Upper lobe of left lung (tissue), 4 donors: ENCODE results near the gene TENM4.

Experiments used
- POLR2A ChIP-seq, 4 donors: fragments of 450-650 bp; IDR thresholded peaks; one replicate each; pipeline ENCODE4 v1.5.1; 2016 to 2017; ENCODE audit warnings: antibody characterized with exemption in 4 of 4, mild to moderate bottlenecking in 2 of 4
- POLR2AphosphoS5 ChIP-seq, 2 donors: sonication (generic); formaldehyde crosslinking; IDR thresholded peaks; one replicate each; pipeline ENCODE4 v1.5.1; 2017; ENCODE audit warnings: antibody characterized with exemption in 2 of 2
- TF ChIP-seq, protein P1 (sequence below), 6 experiments: fragments of 450-650 bp in 4 of 6; fragments of 200-600 bp in 2 of 6; sonication (generic) in 2 of 6; IDR thresholded peaks; one replicate each; pipeline ENCODE4 v1.5.1; 2016 to 2019; ENCODE audit warnings: antibody characterized with exemption in 6 of 6

DNA sequence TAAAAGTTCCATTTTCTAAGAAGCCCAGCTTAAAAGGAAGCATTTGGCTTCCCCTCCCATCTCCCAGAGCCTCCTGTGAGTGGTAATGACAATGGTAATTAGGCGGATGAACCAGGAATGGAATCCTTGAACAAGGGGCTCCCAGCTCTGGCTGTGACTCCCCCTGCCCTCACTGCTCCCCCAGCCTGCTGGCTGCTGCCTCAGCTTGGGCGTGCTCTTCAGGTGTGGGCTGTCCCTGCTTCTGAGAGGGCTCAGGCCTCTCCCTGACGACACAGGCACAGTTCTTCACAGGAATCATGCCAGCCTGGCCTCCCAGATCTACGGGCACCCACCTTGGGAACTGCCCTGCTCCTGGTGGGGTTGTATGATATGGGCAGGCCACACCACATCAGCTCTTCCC, 784.5 kb downstream of the TENM4 start:
- TF ChIP-seq POLR2A (IDR thresholded peaks at IDR 0.05): no peak
- no peak for TF ChIP-seq POLR2AphosphoS5 (IDR thresholded peaks at IDR 0.05)
- TF ChIP-seq, protein P1, sequence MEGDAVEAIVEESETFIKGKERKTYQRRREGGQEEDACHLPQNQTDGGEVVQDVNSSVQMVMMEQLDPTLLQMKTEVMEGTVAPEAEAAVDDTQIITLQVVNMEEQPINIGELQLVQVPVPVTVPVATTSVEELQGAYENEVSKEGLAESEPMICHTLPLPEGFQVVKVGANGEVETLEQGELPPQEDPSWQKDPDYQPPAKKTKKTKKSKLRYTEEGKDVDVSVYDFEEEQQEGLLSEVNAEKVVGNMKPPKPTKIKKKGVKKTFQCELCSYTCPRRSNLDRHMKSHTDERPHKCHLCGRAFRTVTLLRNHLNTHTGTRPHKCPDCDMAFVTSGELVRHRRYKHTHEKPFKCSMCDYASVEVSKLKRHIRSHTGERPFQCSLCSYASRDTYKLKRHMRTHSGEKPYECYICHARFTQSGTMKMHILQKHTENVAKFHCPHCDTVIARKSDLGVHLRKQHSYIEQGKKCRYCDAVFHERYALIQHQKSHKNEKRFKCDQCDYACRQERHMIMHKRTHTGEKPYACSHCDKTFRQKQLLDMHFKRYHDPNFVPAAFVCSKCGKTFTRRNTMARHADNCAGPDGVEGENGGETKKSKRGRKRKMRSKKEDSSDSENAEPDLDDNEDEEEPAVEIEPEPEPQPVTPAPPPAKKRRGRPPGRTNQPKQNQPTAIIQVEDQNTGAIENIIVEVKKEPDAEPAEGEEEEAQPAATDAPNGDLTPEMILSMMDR (IDR thresholded peaks at IDR 0.05): no peak
